C4-2B (cell line): ENCODE data around the gene ALPI.
A peak's percentile ranks its signal among the peaks of the same experiment; 100 is the strongest.
"Not testable (repeated sequence)": the region's sequence is repeated elsewhere in the genome, so short reads cannot be mapped to it uniquely, and the experiment has no call there.

Experiments used
- H3K27ac ChIP-seq: fragments of 450-650 bp; 2 replicates; pipeline ENCODE4 v1.5.1; 2017
- CTCF ChIP-seq: fragments of 450-650 bp; conservative IDR thresholded peaks from 2 replicates; pipeline ENCODE4 v1.5.1; 2017; ENCODE audit warnings: mild to moderate bottlenecking
- ZFX ChIP-seq: fragments of 450-650 bp; IDR thresholded peaks from 2 replicates; pipeline ENCODE4 v1.6.1; 2017

The ALPI gene

GRCh38 chr2:232436381-232437194 lies 19.4 kb upstream of the ALPI start:
- TF ChIP-seq CTCF: no peak
- no peak for TF ChIP-seq ZFX

GRCh38 chr2:232437195-232437571 lies 18.8 kb upstream of the ALPI start:
- TF ChIP-seq ZFX: no peak
- TF ChIP-seq CTCF: no peak
- H3K27ac ChIP-seq: no peak overlapping the region

More at GRCh38 chr2:232436381-232437194, 19.4 kb upstream of the ALPI start:
- no peak overlapping the region for H3K27ac ChIP-seq

DNA sequence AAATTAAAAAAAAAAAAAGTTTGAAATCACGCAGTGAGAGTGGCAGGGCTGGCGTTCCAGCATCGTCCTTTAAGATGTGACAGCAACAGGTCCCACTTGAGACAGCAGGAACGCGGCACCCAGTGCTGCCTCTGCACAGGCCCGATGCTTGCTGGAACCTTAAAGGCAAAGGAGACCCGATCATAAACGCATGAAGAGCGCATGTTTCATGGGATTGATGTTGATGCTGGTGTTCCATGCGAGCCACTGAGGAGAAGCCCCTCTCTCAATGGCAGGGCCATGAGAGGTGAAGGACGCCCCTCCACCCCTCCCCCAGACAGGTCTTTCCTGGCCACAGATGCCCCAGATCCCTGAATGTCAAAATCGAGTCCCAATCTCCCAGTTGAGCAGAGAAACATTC lies 17.9 kb upstream of the ALPI start:
- TF ChIP-seq CTCF (no peak), ZFX (no peak)
- no peak overlapping the region for H3K27ac ChIP-seq

DNA sequence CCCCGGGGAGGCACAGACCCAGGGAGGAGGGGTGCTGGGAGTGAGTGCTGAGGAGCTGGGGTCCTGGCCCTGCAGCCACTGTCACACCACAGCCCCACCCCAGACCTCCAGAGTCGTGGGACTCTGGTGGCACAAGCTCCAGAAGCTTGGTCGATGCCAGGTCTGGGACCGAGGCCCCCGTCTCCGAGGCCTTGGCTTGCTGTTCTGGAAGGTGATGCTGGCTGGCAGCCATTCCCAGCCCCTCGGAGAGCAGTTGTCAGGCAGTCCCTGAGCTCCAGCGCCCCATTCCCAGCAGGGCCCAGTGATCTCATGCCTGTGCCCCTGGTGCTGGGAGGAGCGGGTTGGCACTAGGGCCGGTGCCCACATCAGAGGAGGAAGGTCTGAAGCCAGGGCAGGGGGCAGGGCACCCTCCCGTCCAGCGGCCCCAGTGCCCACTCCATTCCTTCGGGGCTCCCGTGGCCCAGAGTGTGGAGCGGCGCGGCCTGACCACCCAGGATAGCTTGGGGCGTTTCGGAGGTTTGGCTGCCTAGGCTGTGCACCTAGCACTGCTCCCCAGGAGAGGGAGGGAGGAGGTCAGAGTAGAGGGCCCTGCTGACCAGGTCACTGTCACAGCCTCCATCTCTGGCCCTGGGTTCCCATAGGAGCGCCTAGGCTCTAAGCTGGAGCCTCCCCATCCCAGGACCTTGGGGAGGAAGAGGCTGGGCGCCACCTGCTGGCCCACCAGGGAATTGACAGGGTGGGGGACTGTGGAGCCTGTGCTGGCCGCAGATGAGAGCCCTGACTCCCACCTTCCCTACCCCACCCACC lies 16.8 kb upstream of the ALPI start:
- no peak overlapping the region for H3K27ac ChIP-seq
- TF ChIP-seq CTCF (peak; percentile 69), ZFX (no peak)

DNA sequence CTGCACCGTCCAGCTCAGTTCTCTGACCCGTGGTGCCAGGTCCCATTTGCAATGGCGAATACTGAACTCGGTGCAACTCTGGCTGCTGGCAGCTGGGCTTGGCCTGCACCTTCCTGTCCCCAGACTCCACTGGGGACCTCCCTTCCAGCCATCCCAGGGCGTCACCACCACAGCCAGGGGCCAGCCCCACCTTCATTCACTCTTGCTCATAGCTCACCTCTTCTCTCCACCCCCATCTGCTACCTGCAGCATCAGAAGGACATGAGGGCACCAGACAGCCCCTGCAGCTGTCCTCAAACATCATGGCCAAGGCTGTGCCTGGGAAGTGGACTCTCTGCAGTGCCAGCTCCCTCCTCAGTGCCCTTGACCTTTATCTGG lies 16.2 kb upstream of the ALPI start:
- TF ChIP-seq ZFX (no peak), CTCF (no peak)
- no peak overlapping the region for H3K27ac ChIP-seq

DNA sequence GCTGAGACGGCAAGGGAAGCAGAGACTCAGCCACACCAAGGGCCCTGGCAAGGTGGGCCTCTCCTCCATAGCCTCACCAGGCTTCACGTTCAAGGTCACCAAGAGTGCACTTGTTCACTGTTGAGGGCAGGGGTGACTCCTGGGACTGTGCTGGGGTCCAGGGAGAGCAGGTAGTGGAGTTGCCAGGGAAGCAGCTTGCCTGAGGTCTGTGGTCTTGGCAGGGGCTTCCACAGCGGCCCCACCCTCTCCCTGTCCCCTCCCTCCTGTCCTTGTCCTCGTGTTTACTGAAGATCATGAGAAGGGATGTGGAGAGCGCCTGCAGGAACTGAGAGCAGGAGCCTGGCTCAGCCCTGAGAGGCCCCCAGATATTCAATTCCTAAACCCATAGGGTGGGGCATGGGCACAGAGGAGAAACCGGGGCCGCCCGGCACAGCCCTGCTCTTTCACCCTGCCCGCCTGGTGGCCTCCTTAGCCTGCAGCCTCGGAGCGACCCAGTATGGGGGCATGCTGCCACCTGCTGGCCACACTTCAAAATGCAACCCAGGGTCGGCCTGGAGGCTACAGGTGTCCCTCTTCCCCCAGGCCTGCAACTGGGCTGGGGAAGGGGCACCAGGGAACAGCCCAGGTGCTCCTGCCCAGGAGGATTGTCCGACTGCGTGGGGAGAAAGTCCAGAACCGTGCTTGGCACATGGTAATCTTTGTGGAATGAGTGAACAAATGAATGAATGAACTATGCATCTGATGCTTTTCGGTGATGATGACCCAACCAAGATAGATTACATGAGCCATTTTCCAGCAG lies 15.5 kb upstream of the ALPI start:
- H3K27ac ChIP-seq: not testable (repeated sequence)
- TF ChIP-seq CTCF: peak; percentile 91
